NCI-H2171 treated with DMSO at 0.1 percent for 48 hours (cell line): ENCODE data around the gene VPS8.

ENCODE experiments used
- DNase-seq: peaks from one replicate; lab custom pipeline; 2025; lab: John Stamatoyannopoulos, UW

The VPS8 gene, protein sequence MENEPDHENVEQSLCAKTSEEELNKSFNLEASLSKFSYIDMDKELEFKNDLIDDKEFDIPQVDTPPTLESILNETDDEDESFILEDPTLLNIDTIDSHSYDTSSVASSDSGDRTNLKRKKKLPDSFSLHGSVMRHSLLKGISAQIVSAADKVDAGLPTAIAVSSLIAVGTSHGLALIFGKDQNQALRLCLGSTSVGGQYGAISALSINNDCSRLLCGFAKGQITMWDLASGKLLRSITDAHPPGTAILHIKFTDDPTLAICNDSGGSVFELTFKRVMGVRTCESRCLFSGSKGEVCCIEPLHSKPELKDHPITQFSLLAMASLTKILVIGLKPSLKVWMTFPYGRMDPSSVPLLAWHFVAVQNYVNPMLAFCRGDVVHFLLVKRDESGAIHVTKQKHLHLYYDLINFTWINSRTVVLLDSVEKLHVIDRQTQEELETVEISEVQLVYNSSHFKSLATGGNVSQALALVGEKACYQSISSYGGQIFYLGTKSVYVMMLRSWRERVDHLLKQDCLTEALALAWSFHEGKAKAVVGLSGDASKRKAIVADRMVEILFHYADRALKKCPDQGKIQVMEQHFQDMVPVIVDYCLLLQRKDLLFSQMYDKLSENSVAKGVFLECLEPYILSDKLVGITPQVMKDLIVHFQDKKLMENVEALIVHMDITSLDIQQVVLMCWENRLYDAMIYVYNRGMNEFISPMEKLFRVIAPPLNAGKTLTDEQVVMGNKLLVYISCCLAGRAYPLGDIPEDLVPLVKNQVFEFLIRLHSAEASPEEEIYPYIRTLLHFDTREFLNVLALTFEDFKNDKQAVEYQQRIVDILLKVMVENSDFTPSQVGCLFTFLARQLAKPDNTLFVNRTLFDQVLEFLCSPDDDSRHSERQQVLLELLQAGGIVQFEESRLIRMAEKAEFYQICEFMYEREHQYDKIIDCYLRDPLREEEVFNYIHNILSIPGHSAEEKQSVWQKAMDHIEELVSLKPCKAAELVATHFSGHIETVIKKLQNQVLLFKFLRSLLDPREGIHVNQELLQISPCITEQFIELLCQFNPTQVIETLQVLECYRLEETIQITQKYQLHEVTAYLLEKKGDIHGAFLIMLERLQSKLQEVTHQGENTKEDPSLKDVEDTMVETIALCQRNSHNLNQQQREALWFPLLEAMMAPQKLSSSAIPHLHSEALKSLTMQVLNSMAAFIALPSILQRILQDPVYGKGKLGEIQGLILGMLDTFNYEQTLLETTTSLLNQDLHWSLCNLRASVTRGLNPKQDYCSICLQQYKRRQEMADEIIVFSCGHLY (N-terminal part only)

DNA sequence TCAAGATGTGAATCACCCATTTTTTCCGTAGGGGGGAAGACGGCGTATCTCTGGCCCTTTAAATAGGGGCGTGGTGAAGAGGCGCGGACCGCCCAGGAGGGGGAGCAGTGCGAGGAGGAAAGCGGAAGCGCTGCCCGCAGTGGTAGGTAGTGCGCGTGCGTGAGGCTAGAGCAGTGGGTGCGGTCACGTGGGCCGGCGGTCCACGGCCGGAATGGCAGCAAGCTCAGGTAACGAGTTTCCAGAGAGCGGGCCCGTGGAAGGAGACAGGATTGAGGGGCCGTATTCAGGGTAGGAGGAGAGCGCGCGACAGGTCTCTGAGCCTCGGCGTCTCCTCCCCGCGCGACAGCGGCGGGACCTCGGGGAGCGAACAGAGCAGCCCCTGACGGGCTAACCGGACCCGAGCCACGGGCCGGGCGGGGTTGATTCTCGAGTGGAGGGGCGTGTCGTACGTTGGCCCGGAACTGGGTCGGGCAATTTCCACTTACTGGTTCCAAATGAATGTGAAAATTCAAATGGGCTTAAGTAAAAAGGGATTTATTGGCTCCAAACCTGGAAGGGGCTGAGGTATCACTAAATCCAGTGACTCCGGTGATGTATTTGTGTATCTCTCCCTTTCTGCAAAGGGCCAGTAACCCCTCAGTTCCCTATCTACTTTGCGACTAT is at the start of gene VPS8:
TSS of gene VPS8 (plus strand) at position 168 of the 663 bp plus-strand sequence. CDS start 12,467 bp downstream, outside the sequence.
- DNase-seq, result peak; percentile 97

- DNase-seq, result no peak
These were observed 47.8 kb upstream of the VPS8 start for GRCh38 chr3:184764191-184764590.

DNA sequence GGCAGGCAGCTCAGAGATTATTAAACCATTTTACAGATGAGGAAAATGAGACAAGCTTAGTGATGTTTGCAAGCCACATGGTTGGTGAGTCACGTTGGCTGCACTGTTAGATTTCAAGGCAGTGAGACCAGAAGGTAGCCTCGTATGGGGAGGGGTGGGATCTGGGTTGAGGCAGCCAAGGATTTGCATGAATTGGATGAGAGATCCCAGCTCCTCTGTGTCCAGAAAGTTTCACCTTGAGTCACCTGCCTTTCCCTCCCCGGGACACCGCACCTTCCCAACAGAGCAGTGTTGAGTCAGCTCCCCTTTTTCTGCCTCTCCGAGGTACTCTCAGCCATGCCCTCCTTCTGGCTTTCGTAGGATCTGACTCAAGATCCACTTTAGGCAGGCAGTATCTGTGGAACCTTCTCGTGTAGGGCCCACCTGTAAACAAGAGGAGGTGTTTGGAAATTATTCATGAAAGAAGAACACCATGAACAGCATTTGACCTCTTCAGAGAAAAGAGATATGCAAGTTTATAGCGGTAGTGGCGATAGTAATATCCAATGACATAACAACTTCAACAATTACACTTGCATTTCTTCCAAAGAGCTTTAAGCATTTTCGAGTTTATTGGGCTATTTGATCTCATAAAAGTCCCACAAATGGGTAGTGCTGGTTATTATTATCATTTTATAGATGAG is 46.8 kb upstream of the VPS8 start:
- DNase-seq, result no peak

DNA sequence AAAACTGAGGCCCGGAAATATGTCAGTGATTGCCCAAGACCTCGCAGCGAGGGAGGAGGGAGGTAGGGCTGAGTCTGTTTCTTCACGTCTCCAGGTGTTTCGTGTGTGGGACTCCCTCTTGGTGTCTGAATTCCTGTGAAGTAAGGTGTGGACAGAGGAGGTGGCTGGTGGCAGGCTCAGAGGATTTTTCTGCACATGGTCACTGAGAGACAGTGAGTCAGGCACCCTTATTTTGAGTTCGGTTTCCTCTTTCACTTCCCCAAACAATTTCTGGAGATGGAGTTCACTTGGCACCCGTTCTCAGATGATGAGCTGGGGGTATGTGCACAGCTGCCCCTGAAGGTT is 46.3 kb upstream of the VPS8 start:
- DNase-seq, result no peak

- DNase-seq, result peak; percentile 19
These were observed 45.3 kb upstream of the VPS8 start for GRCh38 chr3:184766555-184767261.

DNA sequence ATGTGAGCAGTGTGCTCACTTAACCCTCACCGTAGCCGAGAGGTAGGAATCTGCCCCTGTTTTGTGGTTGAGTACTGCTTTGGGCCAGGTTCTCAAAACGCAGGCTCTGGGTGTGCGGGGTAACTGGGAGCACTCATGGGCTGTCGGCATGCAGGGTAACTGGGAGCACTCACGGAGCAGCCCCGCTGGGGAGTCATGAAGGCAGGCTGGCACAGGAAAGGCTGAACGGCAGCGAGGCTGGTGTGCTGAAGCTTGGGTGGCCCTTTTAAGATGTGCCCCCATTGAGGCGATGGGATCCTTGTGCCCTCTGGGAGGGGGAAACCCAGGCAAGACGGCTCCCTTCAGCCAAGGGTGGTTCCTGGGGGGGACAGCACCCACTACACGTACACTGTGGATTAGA is 44.6 kb upstream of the VPS8 start:
- DNase-seq, result no peak

GRCh38 chr3:184769382-184770170 is 42.4 kb upstream of the VPS8 start:
- no peak for DNase-seq

DNA sequence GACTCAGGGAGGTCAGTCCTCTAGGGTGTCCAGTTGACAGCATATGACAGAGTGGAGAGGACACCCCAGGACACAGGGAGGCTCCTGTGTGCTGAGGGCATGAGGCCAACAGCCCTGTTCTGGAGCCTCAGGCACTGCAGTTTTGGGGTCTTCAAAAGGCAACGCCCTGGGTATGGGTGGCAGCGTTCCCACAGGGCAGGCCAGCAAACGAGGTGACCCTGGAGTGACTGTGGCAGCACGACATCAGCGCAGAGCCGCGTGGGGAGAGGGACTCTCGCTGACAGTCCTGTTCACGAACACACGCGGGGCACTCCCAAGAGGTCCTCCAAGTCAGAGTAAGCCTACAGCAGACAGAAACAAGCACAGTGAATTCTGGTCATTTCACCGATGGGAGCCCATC is 41.4 kb upstream of the VPS8 start:
- DNase-seq, result no peak

- no peak for DNase-seq
These were observed 40.5 kb upstream of the VPS8 start for GRCh38 chr3:184771301-184772127.

DNA sequence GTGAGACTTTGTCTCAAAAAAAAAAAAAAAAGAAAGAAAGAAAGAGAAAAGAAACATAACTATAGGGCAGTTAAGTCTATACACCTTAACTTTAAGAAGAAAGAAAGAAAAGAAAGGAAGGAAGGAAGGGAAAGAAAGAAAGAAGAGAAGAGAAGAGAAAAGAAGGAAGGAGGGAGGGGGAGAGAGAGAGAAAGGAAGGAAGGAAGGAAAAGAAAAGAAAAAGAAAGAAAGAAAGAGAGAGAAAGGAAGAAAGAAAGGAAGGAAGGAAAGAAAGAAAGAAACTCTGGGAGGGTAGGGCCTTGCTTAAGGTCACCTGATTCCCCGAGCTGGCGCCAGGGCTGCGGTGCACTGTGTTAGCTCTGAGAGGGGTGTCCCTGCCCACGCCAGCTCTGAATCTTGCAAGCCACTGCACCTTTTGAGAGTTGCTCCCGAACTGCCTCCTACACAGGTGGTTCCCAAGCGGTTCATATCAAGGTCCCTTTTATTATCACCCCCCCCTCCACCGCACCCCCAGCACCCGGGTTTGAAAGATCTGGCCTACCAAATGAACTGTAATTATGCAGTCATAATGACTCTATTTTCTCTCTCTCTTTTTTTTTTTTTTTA is 39.2 kb upstream of the VPS8 start:
- no peak for DNase-seq

- DNase-seq, result no peak
These were observed 38.4 kb upstream of the VPS8 start for GRCh38 chr3:184773283-184774186.

DNA sequence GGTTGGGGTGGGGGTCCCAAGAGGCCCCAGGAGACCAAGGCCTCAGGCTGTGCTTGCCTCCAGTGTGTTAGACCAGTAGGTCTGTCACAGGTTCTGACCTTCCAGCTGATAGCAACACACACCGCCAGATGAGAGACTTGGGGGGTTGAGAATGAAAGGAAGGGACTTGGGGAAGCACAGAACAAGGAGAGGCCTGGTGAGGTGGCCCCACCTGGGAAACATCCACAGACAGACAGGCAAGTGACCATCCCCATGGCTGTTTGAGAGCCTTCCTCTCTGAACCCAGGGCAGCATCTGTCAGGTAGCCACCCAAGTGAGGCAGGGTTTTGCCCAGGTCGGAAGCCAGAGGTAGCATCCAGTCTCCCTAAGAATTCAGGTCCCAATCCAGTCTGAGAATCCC is 35.0 kb upstream of the VPS8 start:
- DNase-seq, result no peak

DNA sequence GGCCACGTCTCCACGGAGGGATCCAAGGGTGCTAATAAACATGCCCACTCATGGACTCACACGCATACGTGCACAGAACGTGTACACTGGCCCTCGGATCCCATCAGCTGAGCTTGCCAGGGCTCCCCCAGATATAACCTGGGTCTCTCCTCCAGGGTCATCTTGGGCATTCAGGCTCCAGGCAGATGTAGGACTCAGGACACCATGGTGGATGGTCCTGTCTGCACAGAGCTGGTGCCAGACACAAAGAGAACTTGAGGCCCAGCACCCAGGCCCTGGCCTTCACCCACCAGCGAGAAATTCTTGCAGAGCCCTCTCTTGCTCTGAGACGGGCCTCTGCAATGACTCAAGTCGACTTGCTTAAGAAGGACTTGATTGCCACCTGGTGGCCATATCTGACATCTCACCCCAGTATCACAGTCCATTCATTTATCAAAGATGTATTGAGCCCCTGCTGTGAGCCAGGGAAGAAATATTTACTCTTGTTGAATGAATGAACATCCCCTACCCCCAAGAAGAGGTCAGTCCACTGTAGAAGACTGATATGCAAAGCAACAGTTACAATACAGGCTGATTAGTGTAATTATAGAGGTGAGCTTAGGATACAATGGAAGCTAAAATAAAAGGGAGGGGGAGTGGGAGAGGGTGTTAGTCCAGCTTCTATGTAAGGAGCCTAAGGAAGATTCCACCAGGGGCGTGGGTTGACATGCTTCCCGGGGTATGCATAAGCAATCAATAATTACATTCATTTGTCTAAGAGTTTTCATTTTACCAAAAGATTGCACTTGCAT is 34.2 kb upstream of the VPS8 start:
- DNase-seq, result peak; percentile 79

- DNase-seq, result no peak
These were observed 33.3 kb upstream of the VPS8 start for GRCh38 chr3:184778426-184779332.

DNA sequence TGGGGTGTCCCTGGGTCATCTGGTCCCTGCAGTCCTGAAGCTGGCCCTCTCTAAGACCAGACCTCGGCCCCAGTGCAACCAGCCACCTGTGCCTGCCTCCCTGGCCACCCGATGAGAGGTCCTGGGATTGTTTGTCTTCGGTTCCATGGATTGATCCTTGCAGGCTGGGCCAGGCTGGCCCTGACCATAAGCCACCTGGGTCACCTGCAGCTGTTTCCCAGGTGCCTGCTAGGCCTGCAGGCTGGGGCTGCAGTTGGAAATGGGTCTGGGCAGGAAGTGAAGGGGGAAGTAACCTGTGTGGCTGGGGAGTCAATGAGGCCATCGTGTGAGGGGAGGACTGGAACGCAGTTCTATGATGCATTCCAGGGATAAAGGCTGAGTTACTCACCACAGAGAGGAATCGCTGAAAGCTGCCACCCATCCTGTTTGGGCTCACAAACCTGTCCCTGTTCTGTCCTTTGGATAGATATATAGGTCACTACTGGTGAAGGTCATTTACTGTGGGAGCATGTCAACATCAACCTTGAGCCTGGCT is 30.9 kb upstream of the VPS8 start:
- DNase-seq, result no peak
